Activated CD4-positive, alpha-beta memory T cell treated with anti-CD3 and anti-CD28 coated beads for 36 hours (primary cell): ENCODE data around the gene PCDHGB7. TPM values are rescaled to one million over a fixed set of nuclear protein-coding genes. Genes with fewer than 3 reads are reported as not detected.
A peak's percentile ranks its signal among the peaks of the same experiment; 100 is the strongest.
"Not testable (repeated sequence)": the region's sequence is repeated elsewhere in the genome, so short reads cannot be mapped to it uniquely, and the experiment has no call there.

Experiments used
- CTCF ChIA-PET: fragments of 350-600 bp; sonication (Branson Sonifier 250); formaldehyde crosslinking; loops from one replicate; lab custom pipeline; 2021; ENCODE audit warnings: antibody characterized with exemption, inconsistent platforms; lab: Charles Lee
- POLR2A ChIA-PET: fragments of 350-600 bp; sonication (Branson Sonifier 250); formaldehyde crosslinking; loops from one replicate; lab custom pipeline; 2021; ENCODE audit warnings: antibody characterized with exemption; lab: Charles Lee
- DNase-seq: peaks from one replicate; pipeline ENCODE4 v3.0.0-alpha.2; 2020
- H3K27ac Mint-ChIP-seq: one replicate; pipeline ENCODE4 v1.8.0; 2021; ENCODE audit warnings: mixed read lengths
- H3K27me3 Mint-ChIP-seq: one replicate; pipeline ENCODE4 v1.8.0; 2021; ENCODE audit warnings: mixed read lengths
- H3K36me3 Mint-ChIP-seq: one replicate; pipeline ENCODE4 v1.8.0; 2021; ENCODE audit warnings: mixed read lengths
- H3K4me1 Mint-ChIP-seq: one replicate; pipeline ENCODE4 v1.8.0; 2021; ENCODE audit warnings: low read depth, mixed read lengths
- H3K4me3 Mint-ChIP-seq: one replicate; pipeline ENCODE4 v1.8.0; 2021; ENCODE audit warnings: mild to moderate bottlenecking, mixed read lengths
- H3K9me3 Mint-ChIP-seq: one replicate; pipeline ENCODE4 v1.8.0; 2021; ENCODE audit warnings: mixed read lengths
- intact Hi-C: fragments of 100-400 bp; cut with micrococcal nuclease; formaldehyde crosslinking; loops from one replicate; pipeline ENCODE4 v1.15.1; 2023
- total RNA-seq, 2 experiments: library from RNA; stranded (reverse); gene quantifications; one replicate each; pipeline ENCODE4 v1.2.3, GENCODE V29; 2021

PCDHGB7 gene
- total RNA-seq, 2 experiments from 2014 or later: 0.07 TPM; not detected in 1

DNA sequence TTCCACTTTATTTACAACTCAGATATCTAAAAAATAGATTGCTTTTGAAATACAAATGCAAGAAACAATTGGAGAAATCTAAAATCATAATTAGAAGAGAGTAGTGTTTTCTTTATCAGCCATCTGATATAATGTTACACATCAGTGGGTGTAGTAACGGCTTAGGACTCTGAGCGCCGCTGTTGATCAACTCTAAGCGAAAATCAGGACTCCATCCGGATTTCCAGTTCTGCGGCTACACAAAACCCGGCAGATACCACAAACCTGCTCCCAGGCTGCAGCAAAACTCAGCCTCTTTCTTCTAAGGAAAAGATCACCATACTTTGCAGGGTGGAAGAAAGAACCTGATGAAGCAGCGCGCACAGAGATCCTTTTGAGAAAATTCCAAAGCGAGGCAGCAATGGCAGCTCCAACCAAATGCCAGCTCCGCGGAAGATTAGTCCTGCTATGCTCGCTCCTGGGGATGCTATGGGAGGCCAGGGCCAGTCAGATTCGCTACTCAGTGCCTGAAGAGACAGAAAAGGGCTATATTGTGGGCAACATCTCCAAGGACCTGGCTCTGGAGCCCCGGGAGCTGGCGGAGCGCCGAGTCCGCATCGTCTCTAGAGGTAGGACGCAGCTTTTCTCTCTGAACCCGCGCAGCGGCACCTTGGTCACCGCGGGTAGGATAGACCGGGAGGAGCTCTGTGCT lies 14.8 kb upstream of the PCDHGB7 start, which contains the start of gene PCDHGA9:
Gene PCDHGA9 (plus strand): TSS at position 226 of the 691 bp plus-strand sequence. CDS start 175 bp downstream, at position 401.
- no peaks in the 10 kb centered on the region for H3K4me1 Mint-ChIP-seq
- H3K27me3 Mint-ChIP-seq: peaks cover 57% of the 10 kb centered on the region
- H3K36me3 Mint-ChIP-seq: peaks cover 25% of the 10 kb centered on the region
- H3K4me3 Mint-ChIP-seq: peak within 1 kb of the TSS; percentile 23
- H3K9me3 Mint-ChIP-seq: peaks cover 31% of the 10 kb centered on the region
- ChIA-PET POLR2A (no interaction called here), CTCF (interaction anchor here (1.0 to 1.5 kb wide), 4 partner anchors 10 to 165 kb away, joined by 3 to 7 read pairs (median 4); partner anchors contain the start of gene PCDHGA10)
- H3K27ac Mint-ChIP-seq: no peak within 1 kb of the TSS
- DNase-seq: peak; percentile 31
- intact Hi-C loops: no loop called here

DNA sequence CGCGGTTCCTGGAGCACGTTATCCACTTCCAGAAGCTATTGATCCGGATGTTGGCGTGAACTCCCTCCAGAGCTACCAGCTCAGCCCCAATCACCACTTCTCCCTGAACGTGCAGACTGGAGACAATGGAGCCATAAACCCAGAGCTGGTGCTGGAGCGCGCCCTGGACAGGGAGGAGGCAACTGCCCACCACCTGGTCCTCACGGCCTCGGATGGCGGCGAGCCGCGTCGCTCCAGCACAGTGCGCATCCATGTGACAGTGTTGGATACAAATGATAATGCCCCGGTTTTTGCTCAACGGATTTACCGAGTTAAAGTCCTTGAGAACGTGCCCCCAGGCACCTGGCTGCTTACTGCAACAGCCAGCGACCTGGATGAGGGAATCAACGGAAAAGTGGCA lies 14.1 kb upstream of the PCDHGB7 start:
- peaks cover 27% of the 10 kb centered on the region for H3K36me3 Mint-ChIP-seq
- ChIA-PET CTCF (interaction anchor here (1.0 to 1.5 kb wide), 4 partner anchors 10 to 164 kb away, joined by 3 to 7 read pairs (median 4); partner anchors contain the start of gene PCDHGA10), POLR2A (interaction anchor here (0.6 kb wide), 1 partner anchor 8 kb away, joined by 3 read pairs; no protein-coding TSS in a partner anchor)
- intact Hi-C loops: no loop called here
- H3K4me1 Mint-ChIP-seq: peaks cover 2% of the 10 kb centered on the region
- no peak overlapping the region for H3K27ac Mint-ChIP-seq
- H3K4me3 Mint-ChIP-seq: no peak overlapping the region
- peaks cover 63% of the 10 kb centered on the region for H3K27me3 Mint-ChIP-seq
- DNase-seq: no peak
- H3K9me3 Mint-ChIP-seq: peaks cover 33% of the 10 kb centered on the region

DNA sequence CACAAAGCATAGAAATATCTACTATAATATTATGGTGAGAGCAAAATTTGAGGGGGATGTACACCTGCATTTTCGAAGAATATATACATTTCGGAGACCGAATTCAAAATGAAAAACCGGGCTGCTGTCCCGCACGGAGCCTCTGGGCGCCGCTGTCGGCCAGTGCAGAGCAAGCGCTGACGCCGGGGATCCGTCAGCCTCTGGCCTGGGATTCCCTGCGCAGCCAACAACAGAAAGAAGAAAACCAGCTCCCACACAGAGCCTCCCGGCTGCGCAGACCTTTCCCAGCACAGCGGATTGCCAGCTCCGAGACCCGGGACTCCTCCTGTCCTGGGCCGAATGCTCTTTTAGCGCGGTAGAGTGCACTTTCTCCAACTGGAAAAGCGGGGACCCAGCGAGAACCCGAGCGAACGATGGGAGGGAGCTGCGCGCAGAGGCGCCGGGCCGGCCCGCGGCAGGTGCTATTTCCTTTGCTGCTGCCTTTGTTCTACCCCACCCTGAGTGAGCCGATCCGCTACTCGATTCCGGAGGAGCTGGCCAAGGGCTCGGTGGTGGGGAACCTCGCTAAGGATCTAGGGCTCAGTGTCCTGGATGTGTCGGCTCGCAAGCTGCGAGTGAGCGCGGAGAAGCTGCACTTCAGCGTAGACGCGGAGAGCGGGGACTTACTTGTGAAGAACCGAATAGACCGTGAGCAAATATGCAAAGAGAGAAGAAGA lies 9.5 kb upstream of the PCDHGB7 start, which contains the start of gene PCDHGB6:
Gene PCDHGB6 (plus strand): TSS at position 232 of the 716 bp plus-strand sequence. CDS start 182 bp downstream, at position 414.
- peaks cover 28% of the 10 kb centered on the region for H3K9me3 Mint-ChIP-seq
- peaks cover 60% of the 10 kb centered on the region for H3K27me3 Mint-ChIP-seq
- peak within 1 kb of the TSS; percentile 34 for H3K4me3 Mint-ChIP-seq
- intact Hi-C loops, H3K27ac Mint-ChIP-seq, POLR2A ChIA-PET, H3K4me1 Mint-ChIP-seq: not testable (repeated sequence)
- DNase-seq: peak; percentile 53
- H3K36me3 Mint-ChIP-seq: peaks cover 22% of the 10 kb centered on the region
- CTCF ChIA-PET: interaction anchor here (0.7 to 1.4 kb wide), 6 partner anchors 34 to 156 kb away, joined by 3 to 6 read pairs (median 4); partner anchors contain the start of gene PCDHGA6

DNA sequence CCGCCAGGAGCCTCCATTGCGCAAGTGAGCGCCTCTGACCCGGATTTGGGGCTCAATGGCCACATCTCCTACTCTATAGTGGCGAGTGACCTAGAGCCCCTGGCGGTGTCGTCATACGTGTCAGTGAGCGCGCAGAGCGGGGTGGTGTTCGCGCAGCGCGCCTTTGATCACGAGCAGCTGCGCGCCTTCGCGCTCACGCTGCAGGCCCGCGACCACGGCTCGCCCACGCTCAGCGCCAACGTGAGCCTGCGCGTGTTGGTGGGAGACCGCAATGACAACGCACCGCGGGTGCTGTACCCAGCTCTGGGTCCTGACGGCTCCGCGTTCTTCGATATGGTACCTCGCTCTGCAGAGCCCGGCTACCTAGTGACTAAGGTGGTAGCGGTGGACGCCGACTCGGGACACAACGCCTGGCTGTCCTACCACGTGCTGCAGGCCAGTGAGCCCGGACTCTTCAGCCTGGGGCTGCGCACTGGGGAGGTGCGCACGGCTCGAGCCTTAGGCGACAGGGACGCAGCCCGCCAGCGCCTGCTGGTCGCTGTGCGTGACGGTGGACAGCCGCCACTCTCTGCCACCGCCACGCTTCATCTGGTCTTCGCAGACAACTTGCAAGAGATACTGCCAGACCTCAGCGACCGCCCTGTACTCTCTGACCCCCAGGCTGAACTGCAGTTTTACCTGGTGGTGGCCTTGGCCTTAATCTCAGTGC lies 7.7 kb upstream of the PCDHGB7 start:
- ChIA-PET POLR2A (no interaction called here), CTCF (no interaction called here)
- Mint-ChIP-seq H3K9me3 (peaks cover 27% of the 10 kb centered on the region), H3K36me3 (peaks cover 18% of the 10 kb centered on the region), H3K4me3 (no peak overlapping the region), H3K27me3 (peaks cover 59% of the 10 kb centered on the region), H3K27ac (no peak overlapping the region), H3K4me1 (peaks cover 15% of the 10 kb centered on the region)
- intact Hi-C loops: loop anchor here (5.0 to 10.0 kb wide), 2 partner anchors 45 to 103 kb away; partner anchors contain the start of gene PCDHGA5
- DNase-seq: no peak

DNA sequence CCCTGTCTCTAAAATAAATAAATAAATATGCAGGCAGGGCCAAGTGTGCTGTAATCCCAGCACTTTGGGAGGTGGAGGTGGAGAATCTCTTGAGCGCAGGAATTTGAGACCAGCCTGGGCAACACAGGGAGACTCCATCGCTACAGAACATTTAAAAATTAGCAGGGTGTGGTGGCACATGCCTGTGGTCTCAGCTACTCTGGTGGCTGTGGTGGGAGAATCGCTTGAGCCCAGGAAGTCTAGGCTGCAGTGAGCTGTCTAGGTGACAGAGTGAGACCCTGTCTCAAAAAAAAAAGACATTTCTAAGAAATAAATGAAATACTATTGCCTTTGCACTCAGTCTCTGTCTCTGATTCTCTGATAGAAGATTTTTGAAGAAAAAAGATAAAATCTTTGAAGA lies 5.9 kb upstream of the PCDHGB7 start:
- H3K4me1 Mint-ChIP-seq: peaks cover 18% of the 10 kb centered on the region
- no peak for DNase-seq
- intact Hi-C loops: loop anchor here (5.0 to 10.0 kb wide), 2 partner anchors 47 to 101 kb away; partner anchors contain the start of gene PCDHGA5
- ChIA-PET CTCF (interaction anchor here (2.4 to 3.2 kb wide), 3 partner anchors 91 to 152 kb away, joined by 10 to 29 read pairs (median 23); partner anchors contain the start of gene TAF7), POLR2A (no interaction called here)
- H3K4me3 Mint-ChIP-seq: no peak overlapping the region
- peaks cover 19% of the 10 kb centered on the region for H3K36me3 Mint-ChIP-seq
- H3K27me3 Mint-ChIP-seq: peaks cover 61% of the 10 kb centered on the region
- peaks cover 25% of the 10 kb centered on the region for H3K9me3 Mint-ChIP-seq
- H3K27ac Mint-ChIP-seq: no peak overlapping the region

DNA sequence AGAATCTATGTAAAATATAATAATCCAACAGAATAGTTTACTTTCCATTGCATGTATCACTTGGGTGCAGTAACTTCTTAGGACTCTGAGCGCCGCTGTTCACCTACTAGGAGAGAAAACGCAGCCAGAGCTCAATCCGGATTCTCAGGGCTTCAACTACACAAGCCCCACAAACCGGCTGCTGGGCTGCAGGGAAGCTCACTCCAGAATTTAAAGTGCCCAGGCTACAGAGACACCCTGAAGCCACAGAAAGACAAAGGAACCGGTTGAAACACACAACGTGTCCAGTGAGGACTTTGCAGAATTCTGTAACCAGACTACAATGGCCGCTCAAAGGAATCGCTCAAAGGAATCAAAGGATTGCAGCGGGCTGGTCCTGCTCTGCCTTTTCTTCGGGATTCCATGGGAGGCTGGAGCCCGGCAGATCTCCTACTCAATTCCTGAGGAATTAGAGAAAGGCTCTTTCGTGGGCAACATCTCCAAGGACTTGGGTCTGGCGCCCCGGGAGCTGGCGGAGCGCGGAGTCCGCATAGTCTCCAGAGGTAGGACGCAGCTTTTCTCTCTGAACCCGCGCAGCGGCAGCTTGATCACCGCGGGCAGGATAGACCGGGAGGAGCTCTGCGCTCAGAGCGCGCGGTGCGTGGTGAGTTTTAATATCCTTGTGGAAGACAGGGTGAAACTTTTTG lies 4.5 kb upstream of the PCDHGB7 start, which contains the start of gene PCDHGA10:
Gene PCDHGA10 (plus strand): TSS at position 134 of the 686 bp plus-strand sequence. CDS start 189 bp downstream, at position 323.
- Mint-ChIP-seq H3K9me3 (peaks cover 23% of the 10 kb centered on the region), H3K36me3 (peaks cover 25% of the 10 kb centered on the region), H3K4me1 (peaks cover 18% of the 10 kb centered on the region), H3K27me3 (peaks cover 61% of the 10 kb centered on the region), H3K4me3 (peak within 1 kb of the TSS; percentile 66), H3K27ac (no peak within 1 kb of the TSS)
- peak; percentile 69 for DNase-seq
- intact Hi-C loops: loop anchor here (2.0 to 10.0 kb wide), 4 partner anchors 48 to 146 kb away; partner anchors contain the start of gene PCDHGA5
- ChIA-PET POLR2A (no interaction called here), CTCF (interaction anchor here (0.6 to 3.3 kb wide), 32 partner anchors 8 to 236 kb away, joined by 3 to 59 read pairs (median 4); partner anchors contain the start of genes PCDHB10, PCDHB8, PCDHGA11 and PCDHGA12)

DNA sequence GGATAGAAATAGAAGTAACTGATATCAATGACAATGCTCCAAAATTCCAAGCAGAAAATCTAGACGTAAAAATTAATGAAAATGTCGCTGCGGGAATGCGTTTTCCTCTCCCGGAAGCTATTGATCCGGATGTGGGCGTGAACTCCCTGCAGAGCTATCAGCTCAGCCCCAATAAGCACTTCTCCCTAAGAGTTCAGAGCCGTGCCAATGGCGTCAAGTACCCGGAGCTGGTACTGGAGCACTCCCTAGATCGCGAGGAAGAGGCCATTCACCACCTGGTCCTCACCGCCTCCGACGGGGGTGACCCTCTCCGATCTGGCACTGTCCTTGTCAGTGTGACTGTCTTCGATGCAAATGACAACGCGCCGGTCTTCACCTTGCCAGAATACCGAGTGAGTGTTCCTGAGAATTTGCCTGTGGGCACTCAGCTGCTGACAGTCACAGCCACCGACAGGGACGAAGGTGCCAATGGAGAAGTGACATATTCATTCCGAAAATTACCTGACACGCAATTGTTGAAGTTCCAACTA lies 3.9 kb upstream of the PCDHGB7 start:
- no peak for DNase-seq
- Mint-ChIP-seq H3K27me3 (peaks cover 62% of the 10 kb centered on the region), H3K4me1 (peaks cover 15% of the 10 kb centered on the region), H3K4me3 (peak overlapping the region; percentile 66), H3K36me3 (peaks cover 28% of the 10 kb centered on the region), H3K27ac (no peak overlapping the region), H3K9me3 (peaks cover 27% of the 10 kb centered on the region)
- intact Hi-C loops: loop anchor here (2.0 to 10.0 kb wide), 4 partner anchors 49 to 145 kb away; partner anchors contain the start of gene PCDHGA5
- ChIA-PET CTCF (interaction anchor here (0.6 to 3.3 kb wide), 28 partner anchors 8 to 221 kb away, joined by 3 to 59 read pairs (median 5); partner anchors contain the start of genes PCDHB10, PCDHGA11, PCDHGA12 and PCDHGA6), POLR2A (no interaction called here)

DNA sequence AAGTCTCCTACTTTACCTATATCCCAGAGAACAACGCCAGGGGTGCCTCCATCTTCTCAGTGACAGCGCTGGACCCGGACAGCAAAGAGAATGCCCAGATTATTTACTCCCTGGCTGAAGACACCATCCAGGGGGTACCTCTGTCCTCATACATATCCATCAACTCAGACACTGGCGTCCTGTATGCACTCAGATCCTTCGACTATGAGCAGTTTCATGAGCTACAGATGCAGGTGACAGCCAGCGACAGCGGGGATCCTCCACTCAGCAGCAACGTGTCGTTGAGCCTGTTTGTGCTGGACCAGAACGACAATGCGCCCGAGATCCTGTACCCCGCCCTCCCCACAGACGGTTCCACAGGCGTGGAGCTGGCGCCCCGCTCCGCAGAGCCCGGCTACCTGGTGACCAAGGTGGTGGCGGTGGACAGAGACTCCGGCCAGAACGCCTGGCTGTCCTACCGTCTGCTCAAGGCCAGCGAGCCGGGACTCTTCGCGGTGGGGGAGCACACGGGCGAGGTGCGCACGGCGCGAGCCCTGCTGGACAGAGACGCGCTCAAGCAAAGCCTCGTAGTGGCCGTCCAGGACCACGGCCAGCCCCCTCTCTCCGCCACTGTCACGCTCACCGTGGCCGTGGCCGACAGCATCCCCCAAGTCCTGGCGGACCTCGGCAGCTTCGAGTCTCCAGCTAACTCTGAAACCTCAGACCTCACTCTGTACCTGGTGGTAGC lies 2.8 kb upstream of the PCDHGB7 start:
- H3K9me3 Mint-ChIP-seq: peaks cover 25% of the 10 kb centered on the region
- peaks cover 26% of the 10 kb centered on the region for H3K36me3 Mint-ChIP-seq
- intact Hi-C loops: loop anchor here (5.0 to 10.0 kb wide), 2 partner anchors 50 to 98 kb away; partner anchors contain the start of gene PCDHGA5
- H3K4me3 Mint-ChIP-seq, DNase-seq, H3K27ac Mint-ChIP-seq, POLR2A ChIA-PET: not testable (repeated sequence)
- H3K27me3 Mint-ChIP-seq: peaks cover 62% of the 10 kb centered on the region
- peaks cover 15% of the 10 kb centered on the region for H3K4me1 Mint-ChIP-seq
- CTCF ChIA-PET: interaction anchor here (0.6 to 3.3 kb wide), 9 partner anchors 15 to 149 kb away, joined by 3 to 59 read pairs (median 13); partner anchors contain the start of genes PCDHGA12, PCDHGB3 and PCDHGB5

DNA sequence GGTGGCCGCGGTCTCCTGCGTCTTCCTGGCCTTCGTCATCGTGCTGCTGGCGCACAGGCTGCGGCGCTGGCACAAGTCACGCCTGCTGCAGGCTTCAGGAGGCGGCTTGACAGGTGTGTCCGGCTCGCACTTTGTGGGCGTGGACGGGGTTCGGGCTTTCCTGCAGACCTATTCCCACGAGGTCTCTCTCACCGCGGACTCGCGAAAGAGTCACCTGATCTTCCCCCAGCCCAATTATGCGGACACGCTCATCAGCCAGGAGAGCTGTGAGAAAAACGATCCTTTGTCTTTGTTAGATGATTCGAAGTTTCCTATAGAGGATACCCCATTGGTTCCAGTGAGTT lies 2.2 kb upstream of the PCDHGB7 start:
- Mint-ChIP-seq H3K4me1 (peaks cover 15% of the 10 kb centered on the region), H3K9me3 (peaks cover 27% of the 10 kb centered on the region), H3K36me3 (peaks cover 28% of the 10 kb centered on the region), H3K27me3 (peaks cover 64% of the 10 kb centered on the region)
- CTCF ChIA-PET: interaction anchor here (1.3 to 3.1 kb wide), 2 partner anchors 15 to 97 kb away, joined by 4 to 32 read pairs; partner anchors contain the start of gene PCDHGA12
- DNase-seq, H3K27ac Mint-ChIP-seq, H3K4me3 Mint-ChIP-seq, POLR2A ChIA-PET: not testable (repeated sequence)
- intact Hi-C loops: loop anchor here (10.0 kb wide), 1 partner anchor 50 kb away; the partner anchor contains the start of gene PCDHGA5
